Thymus (tissue), 14 donors: ENCODE results near the gene ARHGAP10. TPM values are rescaled to one million over a fixed set of nuclear protein-coding genes. Genes with fewer than 3 reads are reported as not detected.

ENCODE experiments used
- DNase-seq, 9 donors: peaks; one replicate each; pipeline ENCODE4 v3.0.0-alpha.2; 2013; ENCODE audit warnings: low spot score in 9 of 9, low read depth in 6 of 9, missing footprints in 1 of 9
- H3K27ac ChIP-seq, 2 donors: one replicate each; pipeline ENCODE4 v1.5.1; 2013; ENCODE audit warnings: control low read depth in 1 of 2, low read depth in 1 of 2, low read length in 1 of 2, mild to moderate bottlenecking in 1 of 2, moderate library complexity in 1 of 2
- H3K27me3 ChIP-seq, 2 donors: one replicate each; pipeline ENCODE4 v1.5.1; 2013; ENCODE audit warnings: low read length in 1 of 2; ENCODE audit not compliant: control insufficient read depth in 2 of 2, insufficient read depth in 1 of 2
- H3K36me3 ChIP-seq, 2 donors: one replicate each; pipeline ENCODE4 v1.5.1; 2013; ENCODE audit warnings: low read length in 1 of 2, mild to moderate bottlenecking in 1 of 2, moderate library complexity in 1 of 2; ENCODE audit not compliant: control insufficient read depth in 2 of 2, insufficient read depth in 2 of 2
- H3K4me1 ChIP-seq, 2 donors: one replicate each; pipeline ENCODE4 v1.5.1; 2013; ENCODE audit warnings: low read length in 2 of 2; ENCODE audit not compliant: control insufficient read depth in 2 of 2, insufficient read depth in 2 of 2
- H3K4me3 ChIP-seq, 2 donors: one replicate each; pipeline ENCODE4 v1.5.1; 2013; ENCODE audit warnings: low read length in 2 of 2, control low read depth in 1 of 2, mild to moderate bottlenecking in 1 of 2
- H3K9me3 ChIP-seq, 2 donors: one replicate each; pipeline ENCODE4 v1.5.1; 2013; ENCODE audit warnings: low read length in 1 of 2, mild to moderate bottlenecking in 1 of 2; ENCODE audit not compliant: control insufficient read depth in 2 of 2, insufficient read depth in 1 of 2
- WGBS: extraction: QIAGEN DNeasy Blood & Tissue Kit; methylation state at CpG from one replicate; pipeline ENCODE4 v1.1.7; 2013; 5-methylcytosine and 5-hydroxymethylcytosine counted together
- long read RNA-seq, 10 donors: transcript quantifications; one replicate each; lab custom pipeline, GENCODE V29; 2026
- polyA plus RNA-seq: library from polyadenylated mRNA; stranded (reverse); fragments of 200-250 nt; gene quantifications from one replicate; pipeline ENCODE4 v1.2.3, GENCODE V29; 2013
- total RNA-seq: library from RNA; stranded (reverse); fragments of 120-200 nt; gene quantifications from one replicate; pipeline ENCODE4 v1.2.4, GENCODE V29; 2013
- donor health status: healthy.

ARHGAP10 gene, protein sequence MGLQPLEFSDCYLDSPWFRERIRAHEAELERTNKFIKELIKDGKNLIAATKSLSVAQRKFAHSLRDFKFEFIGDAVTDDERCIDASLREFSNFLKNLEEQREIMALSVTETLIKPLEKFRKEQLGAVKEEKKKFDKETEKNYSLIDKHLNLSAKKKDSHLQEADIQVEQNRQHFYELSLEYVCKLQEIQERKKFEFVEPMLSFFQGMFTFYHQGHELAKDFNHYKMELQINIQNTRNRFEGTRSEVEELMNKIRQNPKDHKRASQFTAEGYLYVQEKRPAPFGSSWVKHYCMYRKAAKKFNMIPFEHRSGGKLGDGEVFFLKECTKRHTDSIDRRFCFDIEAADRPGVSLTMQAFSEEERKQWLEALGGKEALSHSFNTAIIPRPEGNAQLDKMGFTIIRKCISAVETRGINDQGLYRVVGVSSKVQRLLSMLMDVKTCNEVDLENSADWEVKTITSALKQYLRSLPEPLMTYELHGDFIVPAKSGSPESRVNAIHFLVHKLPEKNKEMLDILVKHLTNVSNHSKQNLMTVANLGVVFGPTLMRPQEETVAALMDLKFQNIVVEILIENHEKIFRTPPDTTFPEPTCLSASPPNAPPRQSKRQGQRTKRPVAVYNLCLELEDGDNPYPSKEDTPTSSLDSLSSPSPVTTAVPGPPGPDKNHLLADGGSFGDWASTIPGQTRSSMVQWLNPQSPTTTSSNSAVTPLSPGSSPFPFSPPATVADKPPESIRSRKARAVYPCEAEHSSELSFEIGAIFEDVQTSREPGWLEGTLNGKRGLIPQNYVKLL
- total RNA-seq (11.8 TPM), polyA plus RNA-seq (13.4 TPM)
- long read RNA-seq, donor 1: 0 reads
- long read RNA-seq, donor 2: 0 reads
- long read RNA-seq, donor 3: 0 reads
- long read RNA-seq, donor 4, partial matches to known transcripts: 0 of 1 reads
- long read RNA-seq, donor 4, other reads (novel, unspliced or antisense): 0 of 1 reads
- long read RNA-seq, donor 5, partial matches to known transcripts: 16 of 18 reads
- long read RNA-seq, donor 5, other reads (novel, unspliced or antisense): 0 of 18 reads
- long read RNA-seq, donor 6, partial matches to known transcripts: 0 of 2 reads
- long read RNA-seq, donor 6, other reads (novel, unspliced or antisense): 0 of 2 reads
- long read RNA-seq, donor 7, partial matches to known transcripts: 0 of 2 reads
- long read RNA-seq, donor 7, other reads (novel, unspliced or antisense): 0 of 2 reads
- long read RNA-seq, donor 8: 0 reads
- long read RNA-seq, donor 9, partial matches to known transcripts: 0 of 1 reads
- long read RNA-seq, donor 9, other reads (novel, unspliced or antisense): 0 of 1 reads
- long read RNA-seq, donor 10, partial matches to known transcripts: 0 of 2 reads
- long read RNA-seq, donor 10, other reads (novel, unspliced or antisense): 0 of 2 reads

DNA sequence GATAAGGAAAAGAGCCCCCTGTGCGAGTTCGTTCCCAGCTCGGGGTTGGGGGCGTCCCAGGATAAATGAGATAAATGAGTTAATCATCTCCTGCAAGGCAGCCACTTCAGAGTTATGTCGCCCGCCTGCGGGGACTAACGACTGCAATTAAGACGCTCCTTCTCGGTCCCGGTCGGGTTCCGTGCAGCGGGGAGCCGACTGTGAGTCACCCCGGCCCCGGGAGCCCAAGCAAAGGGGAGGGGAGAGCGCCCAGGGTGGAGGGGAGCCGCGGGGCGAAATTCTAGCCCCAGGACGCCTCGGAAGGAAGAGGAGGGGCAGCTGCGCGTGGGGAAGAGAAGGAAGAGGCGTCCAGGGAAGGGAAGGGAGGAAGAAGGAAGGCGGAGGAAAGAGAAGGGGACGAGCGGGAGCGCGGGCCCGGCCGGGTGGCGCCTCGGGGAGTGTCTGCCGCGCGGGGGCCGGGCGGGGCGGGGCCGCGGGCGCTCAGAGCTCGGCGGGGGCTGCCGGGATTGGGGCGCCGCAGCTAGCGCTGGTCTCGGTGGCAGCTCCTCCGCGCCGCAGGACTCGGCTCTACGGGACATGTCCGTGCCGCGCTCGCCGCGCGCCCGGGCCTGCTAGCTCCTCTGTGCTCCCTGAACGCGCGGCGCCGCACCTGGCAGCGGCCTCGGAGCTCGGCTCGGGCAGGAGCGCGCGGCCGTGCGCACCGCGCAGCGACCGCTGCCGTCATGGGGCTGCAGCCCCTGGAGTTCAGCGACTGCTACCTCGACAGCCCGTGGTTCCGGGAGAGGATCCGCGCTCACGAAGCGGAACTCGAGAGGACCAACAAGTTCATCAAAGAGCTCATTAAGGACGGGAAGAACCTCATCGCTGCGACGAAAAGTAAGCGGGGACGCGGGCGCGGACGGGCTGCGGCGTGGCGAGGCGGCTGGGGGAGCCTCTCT lies at the start of gene ARHGAP10:
Gene ARHGAP10 (plus strand): TSS at position 509 of the 938 bp plus-strand sequence. CDS start 214 bp downstream, at position 723.
- H3K36me3 ChIP-seq: no peaks in the 10 kb centered on the region
- no peaks in the 10 kb centered on the region for H3K9me3 ChIP-seq
- DNase-seq: peak in 8 of 9 donors; percentile 37 to 79 (median 50)
- H3K27me3 ChIP-seq: peaks cover 0 to 9% of the 10 kb centered on the region in 2 donors
- WGBS: under 1% methylated on average over 106 of the region's 106 CpGs
- H3K4me1 ChIP-seq: peaks cover 11 to 24% of the 10 kb centered on the region in 2 donors
- peak within 1 kb of the TSS; percentile 33 to 80 for H3K27ac ChIP-seq
- peak within 1 kb of the TSS; percentile 75 to 84 for H3K4me3 ChIP-seq

DNA sequence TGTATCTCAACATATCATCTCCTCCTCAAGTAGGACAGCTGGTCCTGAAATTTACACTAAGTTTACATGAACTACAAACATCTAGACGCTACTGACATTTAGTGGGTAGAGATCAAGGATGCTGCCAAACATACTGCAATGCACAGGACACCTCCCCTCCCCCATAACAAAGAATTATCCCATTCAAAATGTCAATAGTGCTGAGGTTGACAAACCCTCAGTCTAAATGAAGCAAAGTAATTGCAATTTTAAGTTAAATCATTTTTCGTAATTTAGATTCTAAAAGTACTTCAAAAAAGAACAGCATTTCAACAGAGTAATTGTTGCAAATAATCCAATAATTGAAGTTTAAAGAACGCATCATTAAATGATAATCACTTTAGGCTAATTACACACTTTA lies 49.1 kb upstream of the ARHGAP10 start:
- H3K27ac ChIP-seq: peak overlapping the region in 1 of 2 donors; percentile 92
- 84% methylated on average over 3 of the region's 3 CpGs for WGBS
- peak in 4 of 9 donors; percentile 9 to 29 (median 15) for DNase-seq

DNA sequence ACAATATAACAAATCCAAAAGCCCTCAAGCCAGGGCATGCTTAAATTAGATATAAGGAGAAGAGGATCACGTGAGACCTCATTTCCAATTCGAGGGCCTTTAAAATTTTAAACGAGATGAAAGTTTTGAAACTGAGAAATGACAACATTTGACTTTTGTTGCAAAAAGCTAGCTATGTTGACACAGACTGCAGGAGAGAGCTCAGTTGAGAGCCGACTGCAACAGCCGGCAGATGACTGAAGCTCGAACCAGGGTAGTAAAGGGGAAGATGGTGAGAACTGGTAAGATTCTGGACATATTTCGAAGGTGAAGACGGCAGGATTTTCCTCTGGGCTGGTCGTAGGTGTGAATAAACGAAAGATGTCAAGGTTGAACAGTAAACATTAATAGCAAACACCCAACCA lies 48.7 kb upstream of the ARHGAP10 start:
- Histone ChIP-seq H3K27me3 (no peaks in the 10 kb centered on the region), H3K9me3 (no peaks in the 10 kb centered on the region), H3K4me1 (peaks cover 3 to 7% of the 10 kb centered on the region in 2 donors), H3K4me3 (peak overlapping the region; percentile 86 to 97), H3K27ac (peak overlapping the region; percentile 46 to 92), H3K36me3 (peaks cover 8 to 11% of the 10 kb centered on the region in 2 donors)
- WGBS: 4% methylated on average over 10 of the region's 10 CpGs
- peak in 6 of 9 donors; percentile 13 to 59 (median 34) for DNase-seq

More for the DNA sequence above, 49.1 kb upstream of the ARHGAP10 start:
- H3K36me3 ChIP-seq: peaks cover 11 to 12% of the 10 kb centered on the region in 2 donors
- no peaks in the 10 kb centered on the region for H3K9me3 ChIP-seq
- H3K4me3 ChIP-seq: peak overlapping the region; percentile 86 to 97
- no peaks in the 10 kb centered on the region for H3K27me3 ChIP-seq
- peaks cover 3 to 7% of the 10 kb centered on the region in 2 donors for H3K4me1 ChIP-seq

DNA sequence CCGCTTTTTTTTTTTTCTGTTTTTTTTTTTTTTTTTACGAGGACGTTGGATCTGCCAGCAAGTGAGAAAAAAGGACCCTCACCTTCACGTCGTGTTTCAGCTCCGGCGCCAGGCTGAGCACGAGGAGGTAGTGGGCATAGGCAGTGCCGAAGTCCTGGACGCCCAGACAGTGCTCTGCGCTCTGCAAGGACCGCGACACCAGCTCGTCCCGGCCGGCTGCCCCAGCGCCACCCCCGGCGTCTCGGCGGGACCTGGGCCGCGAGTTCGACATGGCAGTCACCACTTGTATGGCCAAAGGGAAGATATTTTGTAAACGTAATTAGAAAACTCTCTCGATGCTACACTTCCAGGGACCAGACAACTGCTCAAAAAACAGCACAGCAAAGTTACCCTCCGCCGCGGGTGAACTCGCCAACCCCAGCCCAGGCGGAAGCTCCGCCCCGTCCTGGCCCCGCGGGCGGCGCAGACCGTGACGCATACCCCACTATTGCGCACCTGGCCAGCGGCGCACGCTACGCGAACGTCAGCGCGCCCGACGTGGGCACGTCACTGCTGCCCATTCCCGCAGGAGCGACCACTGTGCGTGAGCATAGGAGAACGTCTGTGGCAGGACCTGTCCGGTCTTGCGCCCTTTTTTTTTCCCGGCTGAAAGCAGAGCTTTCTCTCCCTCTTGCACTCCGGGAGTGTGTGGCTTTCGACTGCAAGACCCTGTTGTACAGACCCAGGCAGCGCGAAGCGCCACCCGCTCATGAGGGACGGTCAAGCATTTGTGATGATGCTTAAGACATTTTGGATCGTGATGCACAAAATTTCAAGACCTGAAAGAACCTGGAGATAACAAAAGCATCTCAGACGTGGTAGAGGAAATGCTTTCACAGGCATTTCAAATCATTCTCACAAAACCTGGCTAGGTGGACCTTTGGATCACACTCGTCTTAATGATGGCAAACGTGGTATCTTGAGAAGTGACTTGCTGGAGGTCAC lies 47.9 kb upstream of the ARHGAP10 start, which contains the start of gene PRMT9:
Gene PRMT9 (minus strand): TSS at position 447 of the 984 bp plus-strand sequence. CDS start 176 bp downstream, at position 271.
- Histone ChIP-seq H3K4me1 (peaks cover 3 to 7% of the 10 kb centered on the region in 2 donors), H3K27me3 (no peaks in the 10 kb centered on the region), H3K27ac (peak within 1 kb of the TSS; percentile 92 to 93), H3K9me3 (no peaks in the 10 kb centered on the region), H3K4me3 (peak within 1 kb of the TSS; percentile 86 to 97), H3K36me3 (peaks cover under 1 to 4% of the 10 kb centered on the region in 2 donors)
- DNase-seq: peak; percentile 65 to 92 (median 83)
- under 1% methylated on average over 69 of the region's 69 CpGs for WGBS

DNA sequence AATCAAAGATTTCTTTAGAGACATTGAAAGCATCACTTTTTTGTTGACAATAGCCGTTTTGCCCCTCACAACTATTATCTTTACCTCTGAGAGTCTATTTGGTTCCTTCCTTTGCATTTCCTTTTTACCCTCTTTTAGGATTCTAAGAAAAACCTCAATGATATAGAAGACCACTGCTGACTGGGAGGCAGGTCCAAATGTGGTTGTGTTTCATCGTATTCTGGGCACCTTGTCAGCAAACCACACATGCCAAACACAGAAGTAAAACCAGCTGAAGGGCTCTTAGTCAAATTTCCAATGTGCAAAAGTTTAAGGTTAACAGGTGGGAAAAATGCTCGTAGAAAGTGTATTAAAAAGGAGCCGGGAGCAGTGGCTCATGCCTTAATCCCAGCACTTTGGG lies 42.8 kb upstream of the ARHGAP10 start:
- H3K9me3 ChIP-seq: no peaks in the 10 kb centered on the region
- WGBS: 4% methylated on average over 4 of the region's 4 CpGs
- DNase-seq: peak in 1 of 9 donors; percentile 32
- no peak overlapping the region for H3K27ac ChIP-seq
- no peaks in the 10 kb centered on the region for H3K27me3 ChIP-seq
- H3K36me3 ChIP-seq: no peaks in the 10 kb centered on the region
- H3K4me1 ChIP-seq: peaks cover 0 to 3% of the 10 kb centered on the region in 2 donors
- no peak overlapping the region for H3K4me3 ChIP-seq

DNA sequence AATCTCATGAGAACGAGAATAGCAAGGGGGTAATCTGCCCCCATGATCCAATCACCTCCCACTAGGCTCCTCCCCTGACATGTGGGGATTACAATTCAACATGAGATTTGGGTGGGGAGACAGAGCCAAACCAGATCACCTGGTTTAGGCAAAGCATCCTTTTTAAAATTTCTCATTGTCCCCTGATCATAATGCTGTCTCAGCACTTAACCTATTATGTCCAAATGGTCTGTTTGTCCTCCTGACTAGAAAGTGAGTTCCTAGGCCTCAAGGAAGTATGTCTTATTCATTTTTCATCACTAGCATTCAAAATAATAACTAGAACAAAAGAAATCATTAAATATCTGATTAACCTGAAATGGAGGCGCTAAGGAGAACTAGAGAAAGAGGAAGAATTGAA lies 40.1 kb upstream of the ARHGAP10 start:
- WGBS: 96% methylated on average over 2 of the region's 2 CpGs
- no peaks in the 10 kb centered on the region for H3K27me3 ChIP-seq
- no peaks in the 10 kb centered on the region for H3K9me3 ChIP-seq
- no peaks in the 10 kb centered on the region for H3K36me3 ChIP-seq
- no peaks in the 10 kb centered on the region for H3K4me1 ChIP-seq
- no peak for DNase-seq
- H3K4me3 ChIP-seq: no peak overlapping the region
- H3K27ac ChIP-seq: no peak overlapping the region

DNA sequence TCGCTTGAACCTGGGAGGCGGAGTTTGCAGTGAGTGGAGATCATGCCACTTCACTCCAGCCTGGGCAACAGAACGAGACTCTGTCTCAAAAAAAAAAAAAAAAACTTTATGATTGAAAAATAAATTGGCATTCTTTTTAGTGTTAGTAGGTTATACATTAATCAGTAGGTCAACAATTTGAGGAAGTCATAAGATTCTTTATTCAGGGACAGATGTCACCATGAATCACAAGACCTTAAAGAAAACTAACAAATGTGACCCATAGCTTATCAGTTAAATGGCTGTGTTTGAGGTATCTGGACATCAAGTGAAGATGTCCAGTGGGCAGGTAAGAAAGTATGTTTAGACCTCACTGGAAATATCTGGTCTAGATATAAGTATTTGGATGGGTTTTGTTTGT lies 38.7 kb upstream of the ARHGAP10 start:
- H3K4me3 ChIP-seq: no peak overlapping the region
- DNase-seq: no peak
- no peaks in the 10 kb centered on the region for H3K36me3 ChIP-seq
- peaks cover 0 to under 1% of the 10 kb centered on the region in 2 donors for H3K9me3 ChIP-seq
- WGBS: 97% methylated on average over 3 of the region's 3 CpGs
- no peaks in the 10 kb centered on the region for H3K27me3 ChIP-seq
- H3K4me1 ChIP-seq: no peaks in the 10 kb centered on the region
- H3K27ac ChIP-seq: no peak overlapping the region
